ENCODE results near the gene N4BP2L2. TPM values are rescaled to one million over a fixed set of nuclear protein-coding genes. Genes with fewer than 3 reads are reported as not detected.

The N4BP2L2 gene
- total RNA-seq, result 79.7 and 95.0 TPM in 2 replicates

GRCh38 chr13:32538621-32539246 is at the start of gene N4BP2L2:
Gene N4BP2L2 (minus strand): TSS chr13:32538795. CDS start chr13:32537027, 1,768 bp downstream.

GRCh38 chr13:32586080-32586900 is 47.7 kb upstream of the N4BP2L2 start, which contains the start of gene PDS5B:
Gene PDS5B (plus strand): TSS chr13:32586452. CDS start chr13:32648773, 62,321 bp downstream.

GRCh38 chr13:32427852-32428580 is 110.6 kb downstream of the N4BP2L2 start, which contains the start of gene N4BP2L1:
Gene N4BP2L1 (minus strand): TSS chr13:32428130. CDS start chr13:32428082, 48 bp downstream.

Small RNA genes within 50 kb of the gene (small RNA-seq; reads per million reads assigned to genes)
- gene RF00190 (ENCODE audit: low replicate concordance), result not detected

Other genes with a start within 250 kb of the N4BP2L2 start
- not detected in 2 replicates for gene ZAR1L, start 223.4 kb downstream of the N4BP2L2 start, total RNA-seq
- 3.9 and 17.0 TPM in 2 replicates for gene BRCA2, start 223.3 kb downstream of the N4BP2L2 start, total RNA-seq
- gene N4BP2L1, start 110.7 kb downstream of the N4BP2L2 start, total RNA-seq, result 0.43 and 1.5 TPM in 2 replicates
- gene PDS5B, start 47.7 kb upstream of the N4BP2L2 start, total RNA-seq, result 16.0 and 36.8 TPM in 2 replicates

Measured in placental pericyte (primary cell).